Renal cortex interstitium (tissue), 11 donors: Measurements from ENCODE around the gene SLC2A9. TPM values are rescaled to one million over a fixed set of nuclear protein-coding genes. Genes with fewer than 3 reads are reported as not detected.

ENCODE experiments used
- DNase-seq, 11 donors: peaks; one replicate each; pipeline ENCODE4 v3.0.0-alpha.2; 2013; ENCODE audit warnings: low read depth in 9 of 11, low spot score in 4 of 11; ENCODE audit errors: extremely low read depth in 1 of 11
- polyA plus RNA-seq, 3 donors: library from polyadenylated mRNA; unstranded; fragments of 120-200 nt; gene quantifications; one replicate each; pipeline ENCODE4 v1.2.1, GENCODE V29; 2013; ENCODE audit not compliant: insufficient read length in 3 of 3

Gene SLC2A9
- polyA plus RNA-seq, 3 donors = 10.0 to 11.1 (median 10.8) TPM

GRCh38 chr4:10048941-10049697 lies 27.8 kb upstream of the SLC2A9 start:
- DNase-seq = no peak

GRCh38 chr4:10047967-10048366 lies 26.7 kb upstream of the SLC2A9 start:
- DNase-seq = no peak

DNA sequence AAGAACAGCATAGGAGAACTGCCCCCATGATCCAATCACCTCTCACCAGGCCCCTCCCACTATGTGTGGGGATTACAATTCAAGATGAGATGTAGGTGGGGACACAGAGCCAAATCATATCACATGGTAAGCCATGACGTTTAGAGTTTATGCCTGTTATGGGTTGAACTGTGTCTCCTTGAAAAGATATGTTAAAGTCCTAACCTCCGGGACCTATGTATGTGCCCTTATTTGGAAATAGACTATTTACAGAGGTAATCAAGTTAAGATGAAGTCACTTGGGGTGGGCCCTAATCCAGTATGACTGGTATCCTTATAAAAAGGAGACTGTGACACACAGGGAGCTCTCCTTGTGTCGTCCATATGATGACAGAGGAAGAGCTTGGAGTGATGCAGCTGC lies 25.2 kb upstream of the SLC2A9 start:
- no peak for DNase-seq

DNA sequence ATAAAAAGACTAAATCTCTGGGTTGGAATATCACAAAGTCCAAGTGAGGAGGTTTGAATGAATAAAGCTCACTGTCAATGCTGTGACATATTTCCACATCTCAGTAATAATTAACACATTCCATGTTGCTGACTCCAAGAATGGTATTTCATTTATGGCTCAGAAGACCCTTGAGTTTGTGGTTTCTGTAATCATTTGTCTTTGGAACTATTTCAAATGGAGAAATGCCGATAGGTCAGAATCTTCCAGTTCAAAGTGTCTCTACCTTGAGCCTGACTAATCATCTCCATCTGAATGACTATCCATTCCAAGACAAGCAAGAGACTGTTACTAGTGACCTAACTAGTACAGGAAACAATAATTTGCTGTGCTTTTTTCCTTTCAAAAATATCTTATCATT lies 24.2 kb upstream of the SLC2A9 start:
- no peak for DNase-seq

DNA sequence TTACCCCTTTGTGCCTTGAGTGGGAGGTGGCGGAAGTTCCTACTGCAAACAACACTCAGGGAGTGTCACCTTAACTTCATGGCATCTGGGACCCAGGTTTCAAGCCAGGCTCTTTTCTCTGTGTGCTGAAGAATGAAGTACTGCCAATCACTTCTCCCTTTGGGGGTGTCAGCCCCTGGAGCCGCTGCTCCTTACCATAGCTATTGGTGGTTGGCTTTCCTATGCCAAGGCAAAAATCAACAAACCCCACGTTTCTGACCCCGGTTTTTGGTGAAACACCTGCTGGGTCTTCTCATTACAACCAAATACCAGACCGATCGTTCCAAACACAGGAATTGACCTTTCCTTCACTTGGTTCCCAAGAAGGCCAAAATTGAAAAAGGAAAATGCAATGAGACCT lies 19.7 kb upstream of the SLC2A9 start:
- no peak for DNase-seq

DNA sequence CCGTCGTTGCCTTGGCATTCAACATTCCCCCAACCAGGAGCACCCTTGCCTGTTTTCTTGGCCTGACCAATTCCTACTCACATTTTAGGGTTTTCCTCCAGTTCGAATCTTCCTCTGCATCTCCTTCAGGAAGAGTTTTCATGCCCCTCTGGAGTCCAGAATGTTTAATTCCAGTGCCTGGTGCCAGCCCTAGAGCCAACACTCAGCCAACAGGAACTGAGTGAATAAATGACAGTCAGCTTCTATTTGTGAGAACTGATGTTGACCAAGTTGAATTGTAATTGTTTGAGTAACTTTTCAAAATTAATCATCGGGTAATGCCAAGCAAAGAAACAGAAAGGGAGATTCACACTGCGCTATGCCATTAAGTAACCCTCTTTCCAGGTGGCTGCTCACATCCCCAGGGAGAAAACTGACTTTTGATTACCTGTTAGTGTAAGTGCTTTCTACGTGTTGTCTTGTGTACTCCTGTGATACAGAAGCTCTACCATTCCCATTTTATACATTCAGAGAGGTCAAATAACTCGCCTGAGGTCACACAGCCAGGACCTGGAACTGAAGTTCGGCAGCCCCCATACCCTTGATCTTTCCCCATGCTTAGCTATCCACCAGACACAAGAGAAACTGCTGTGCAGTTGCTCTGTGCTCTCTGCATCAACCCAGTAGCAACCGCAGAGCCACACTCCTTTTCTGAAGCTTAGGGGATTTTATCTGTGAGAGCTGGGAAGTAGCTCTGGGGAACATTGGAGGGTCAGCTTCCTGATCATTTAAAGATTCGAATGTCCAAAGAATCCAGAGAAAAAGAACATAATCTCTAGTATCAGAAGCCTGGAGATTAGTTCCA lies 19.0 kb upstream of the SLC2A9 start:
- no peak for DNase-seq

DNA sequence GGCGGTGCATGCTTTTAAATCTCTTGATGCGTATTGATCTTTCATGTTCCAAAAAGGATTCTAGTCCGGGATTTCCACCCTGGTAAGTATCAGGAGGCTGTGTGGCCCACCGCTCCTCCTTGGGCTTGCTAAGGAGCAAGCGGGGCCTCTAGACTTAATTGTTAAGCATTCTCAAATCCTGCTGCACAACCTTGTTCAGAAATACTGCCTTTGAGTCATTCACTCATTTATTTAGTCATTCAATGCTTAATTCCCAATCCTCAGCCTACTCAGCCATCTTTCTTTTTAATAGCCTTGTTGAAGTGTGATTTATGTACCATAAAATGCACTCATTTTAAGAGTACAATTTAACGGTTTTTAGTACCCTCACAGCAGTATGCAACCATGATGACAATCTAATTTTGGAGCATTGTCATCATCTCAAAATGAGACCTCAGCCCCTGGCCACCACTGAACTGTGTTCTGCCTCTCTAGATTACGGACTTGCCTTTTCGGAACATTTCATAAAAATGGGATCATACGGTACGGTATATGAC lies 15.6 kb upstream of the SLC2A9 start:
- DNase-seq = no peak

DNA sequence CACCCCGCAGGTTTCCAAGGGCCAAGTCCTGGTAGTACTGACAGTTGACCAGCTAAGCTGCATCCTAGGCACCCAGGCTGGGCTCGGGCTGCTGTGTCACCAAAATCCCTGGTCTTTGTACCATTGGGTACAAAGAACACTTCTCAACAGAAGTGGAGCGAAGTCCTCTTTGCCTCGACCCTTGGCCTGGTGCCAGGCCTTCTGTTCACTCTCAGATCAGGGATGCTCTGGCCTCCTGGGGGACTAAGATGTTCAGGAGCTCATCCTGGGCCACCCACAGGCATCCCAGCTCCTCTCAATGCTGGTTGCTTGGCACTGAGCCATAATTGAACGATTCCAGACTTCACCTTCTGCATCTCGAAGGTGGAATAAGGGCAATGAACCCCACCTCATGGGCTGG lies 13.8 kb upstream of the SLC2A9 start:
- DNase-seq = no peak

GRCh38 chr4:10034612-10035104 lies 13.4 kb upstream of the SLC2A9 start:
- no peak for DNase-seq

DNA sequence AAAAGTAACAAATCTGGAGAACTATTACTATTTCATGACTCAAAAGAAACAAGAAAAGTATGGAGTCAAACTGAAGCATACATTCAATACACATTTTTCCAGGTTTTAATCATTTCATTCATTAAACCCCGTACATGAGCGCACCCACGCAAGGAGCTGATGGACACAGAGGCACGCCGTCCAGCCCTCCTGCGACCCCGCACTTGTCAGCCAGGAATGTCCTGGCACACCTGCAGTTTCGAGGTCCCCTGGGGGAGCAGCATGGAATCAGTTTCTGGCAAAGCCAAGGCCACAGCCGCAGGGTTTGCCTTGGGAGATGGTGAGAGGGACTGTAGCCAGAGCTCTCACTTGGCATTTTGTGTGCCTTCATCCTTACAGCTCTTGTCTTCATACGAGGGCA lies 12.8 kb upstream of the SLC2A9 start:
- DNase-seq = no peak

DNA sequence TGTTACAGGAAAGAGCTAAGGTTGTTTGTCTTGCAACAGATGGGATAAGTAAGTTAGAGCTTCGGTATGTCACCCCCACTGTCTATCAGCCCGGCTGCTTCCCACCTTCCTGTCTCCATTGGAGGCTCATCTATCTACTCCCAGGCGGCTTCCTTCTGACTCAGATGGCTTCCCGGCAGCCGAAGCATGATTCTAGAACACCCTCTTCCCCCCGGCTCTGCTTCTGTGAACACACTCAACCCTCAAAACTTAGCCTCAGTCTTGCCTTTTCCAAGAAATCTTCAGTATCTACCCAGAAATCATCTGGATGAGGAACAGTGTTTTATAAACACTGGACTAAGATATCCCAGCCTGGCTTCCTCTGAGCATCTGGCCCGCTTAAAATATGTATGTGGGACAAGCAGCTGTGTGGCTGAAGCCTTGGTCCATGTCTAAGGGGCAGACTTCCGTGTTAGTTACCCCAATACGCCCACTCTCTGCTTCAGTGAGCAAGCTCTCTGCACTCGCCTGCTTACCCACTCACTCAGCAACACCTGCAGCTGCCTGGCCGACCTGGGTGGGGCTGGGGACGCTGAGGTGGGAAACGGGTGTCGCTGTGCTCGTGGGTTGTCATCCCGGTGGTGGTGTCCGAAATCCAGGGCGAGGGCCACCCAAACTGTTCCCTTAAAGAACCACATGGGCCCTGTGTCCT lies 12.0 kb upstream of the SLC2A9 start:
- DNase-seq = no peak

DNA sequence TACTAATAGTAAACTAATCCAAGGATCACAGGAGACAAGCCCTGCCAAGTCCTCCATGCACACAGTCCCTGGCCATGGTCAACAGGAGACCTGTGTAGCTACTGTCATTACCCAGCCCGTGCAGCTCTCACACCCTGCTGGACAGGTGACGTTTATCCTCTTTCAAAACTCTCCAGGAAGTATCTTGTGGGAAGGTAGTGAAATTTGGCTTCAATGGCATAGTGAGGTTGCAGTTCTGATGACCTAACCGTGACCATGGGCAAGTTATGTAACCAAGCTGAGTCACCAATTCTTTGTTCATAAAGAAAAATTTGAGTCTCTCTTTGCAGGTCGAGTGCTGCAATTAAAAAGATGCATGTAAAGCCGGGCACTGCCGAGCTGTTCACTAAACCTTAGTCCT lies 11.3 kb upstream of the SLC2A9 start:
- no peak for DNase-seq

DNA sequence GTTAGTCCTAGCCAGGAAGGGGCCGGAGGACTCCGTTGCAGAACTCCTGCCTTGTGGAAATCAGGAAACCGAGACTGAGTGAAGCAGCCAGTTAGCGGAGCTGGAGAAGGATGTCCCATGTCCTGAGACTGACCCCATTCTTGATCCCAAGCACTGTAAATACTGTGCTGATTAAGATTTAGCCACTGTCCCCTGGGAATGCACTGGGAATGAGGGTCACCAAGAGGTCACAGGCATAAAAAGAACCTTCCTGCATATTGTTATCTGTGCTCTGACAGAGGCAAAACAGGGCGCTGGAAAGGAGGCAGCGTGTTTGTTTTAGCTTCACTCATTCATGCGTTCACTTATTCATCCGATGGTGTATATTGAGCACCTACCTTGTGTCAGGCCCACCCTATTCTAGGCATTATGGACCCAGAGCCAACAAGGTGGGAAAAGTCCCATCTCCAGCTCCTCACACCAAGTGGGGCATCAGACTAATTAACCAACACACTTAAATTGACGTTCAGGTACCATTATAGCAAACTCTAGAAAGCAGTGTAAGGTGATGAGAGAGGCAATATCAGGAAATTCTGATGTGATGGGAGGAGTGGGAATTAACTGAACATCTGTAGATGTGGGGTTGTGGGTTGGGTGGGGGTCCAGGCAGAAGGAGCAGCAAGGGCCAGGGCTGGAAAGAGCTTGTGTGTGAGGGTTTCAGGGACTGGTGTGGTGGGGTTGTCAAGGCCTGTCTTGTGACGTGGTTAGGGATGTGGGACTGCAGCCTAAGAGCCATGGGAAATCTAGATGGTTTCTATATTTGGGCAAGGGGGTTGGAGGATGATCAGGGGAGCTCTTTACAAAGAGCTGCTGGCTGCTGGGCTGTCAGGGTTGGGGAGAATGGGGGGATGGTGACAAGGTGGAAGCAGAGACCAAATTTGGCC lies 10.6 kb upstream of the SLC2A9 start:
- peak in 1 of 11 donors; percentile 33 for DNase-seq

- DNase-seq = no peak
Measured at GRCh38 chr4:10030972-10031667, 9.8 kb upstream of the SLC2A9 start.

GRCh38 chr4:10029403-10029802 lies 8.1 kb upstream of the SLC2A9 start:
- no peak for DNase-seq

- no peak for DNase-seq
Measured at GRCh38 chr4:10028910-10029309, 7.6 kb upstream of the SLC2A9 start.

DNA sequence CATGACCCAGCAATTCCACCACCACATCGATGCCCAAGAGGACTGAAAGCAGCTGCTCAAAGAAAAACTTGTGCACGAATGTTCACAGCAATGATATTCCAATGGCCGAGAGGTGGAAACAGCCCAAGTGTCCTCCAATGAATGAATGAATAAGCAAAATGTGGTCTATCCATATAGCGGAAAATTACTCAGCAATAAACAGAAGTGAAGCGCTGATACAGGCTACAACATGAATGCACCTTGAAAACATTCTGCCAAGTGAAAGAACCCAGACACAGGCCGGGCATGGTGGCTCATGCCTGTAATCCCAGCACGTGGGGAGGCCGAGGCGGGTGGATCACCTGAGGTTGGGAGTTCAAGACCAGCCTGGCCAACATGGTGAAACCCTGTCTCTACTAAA lies 5.2 kb upstream of the SLC2A9 start:
- no peak for DNase-seq

DNA sequence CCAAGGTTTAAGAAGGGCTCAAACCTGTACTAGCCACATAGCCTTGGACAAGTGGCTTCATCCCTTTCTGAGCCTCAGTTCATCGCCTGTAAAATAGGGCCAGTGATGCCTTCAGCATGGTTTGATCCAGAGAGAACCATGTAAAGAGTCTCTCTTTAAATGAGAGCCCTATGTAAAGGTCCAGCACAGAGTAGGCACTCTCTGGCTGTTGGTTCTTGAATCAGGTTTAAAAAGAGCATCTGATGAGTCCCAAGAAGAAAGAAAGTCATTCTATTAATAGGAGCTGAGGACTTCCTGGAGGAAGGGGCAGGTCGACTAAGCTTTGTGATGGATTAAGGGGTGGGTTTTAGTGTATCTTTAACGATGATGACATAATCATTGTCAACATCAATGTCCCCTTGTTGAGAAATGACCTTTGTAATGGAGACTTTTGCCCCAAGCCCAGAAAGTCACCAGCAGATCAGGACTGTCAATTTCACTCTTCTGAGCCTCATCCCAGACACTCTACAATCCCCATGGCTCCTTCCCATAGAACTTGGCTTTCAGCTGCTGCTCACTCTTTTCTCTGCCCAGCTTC lies 4.0 kb upstream of the SLC2A9 start:
- DNase-seq = no peak
